ENCODE data around the gene INTS15. TPM values are rescaled to one million over a fixed set of nuclear protein-coding genes. Genes with fewer than 3 reads are reported as not detected.

Gene INTS15
- total and polyA plus RNA-seq, 7 experiments from 2014 or later: 29.7 to 69.1 (median 51.8) TPM

DNA sequence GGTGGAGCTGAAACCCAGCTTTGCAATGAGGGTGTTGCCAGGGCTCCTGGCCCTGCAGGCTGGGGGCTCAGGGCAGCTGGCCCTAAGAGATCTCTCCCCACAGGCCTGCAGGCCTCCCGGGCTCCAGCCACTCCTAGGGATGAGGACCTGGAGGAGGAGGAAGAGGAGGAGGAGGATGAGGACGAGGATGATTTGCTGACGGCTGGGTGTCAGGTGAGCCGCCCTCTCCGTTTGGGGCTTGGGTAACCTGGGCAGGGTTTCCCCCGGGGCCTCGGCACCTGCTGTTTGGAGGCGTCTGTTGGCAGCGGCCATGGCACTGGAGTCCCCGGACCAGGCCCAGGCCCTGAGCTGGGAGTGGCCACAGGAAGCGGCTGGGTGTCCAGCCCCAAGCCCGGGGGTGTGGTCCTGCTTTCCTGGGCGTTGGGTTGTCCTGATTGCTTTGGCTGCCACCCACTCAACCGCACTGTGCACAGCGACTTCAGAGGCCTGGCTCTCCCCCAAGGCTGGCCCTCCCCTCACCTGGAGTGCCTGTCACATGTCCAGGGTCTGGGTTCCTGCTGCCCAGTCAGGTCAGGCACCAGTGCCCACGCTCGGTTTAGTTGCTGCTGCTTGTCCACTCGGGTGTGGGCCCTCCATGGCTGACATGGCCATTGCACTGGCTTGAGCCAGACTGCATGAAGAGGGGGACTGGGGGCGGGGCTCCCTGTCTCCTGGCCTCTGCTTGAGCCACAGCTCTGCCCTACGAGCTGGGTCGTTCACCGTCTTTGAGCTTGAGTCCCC is 53.2 kb downstream of the INTS15 start:
- no peaks in the 10 kb centered on the region for H3K27me3 ChIP-seq (ENCODE audit: control insufficient read depth in 2 of 2, insufficient read depth in 2 of 2, low read length in 2 of 2)
- Mint-ChIP-seq H3K36me3 (peaks cover 0 to 76% (median 28%) of the 10 kb centered on the region in 5 donors), H3K27ac (no peak overlapping the region), H3K9me3 (no peaks in the 10 kb centered on the region), H3K27me3 (no peaks in the 10 kb centered on the region), H3K4me1 (peaks cover 20 to 28% (median 21%) of the 10 kb centered on the region in 7 donors), H3K4me3 (no peak overlapping the region)
- CTCF ChIA-PET: no interaction called here
- no peak for DNase-seq
- H3K4me3 ChIP-seq (ENCODE audit: low read length): no peak overlapping the region
- no peak overlapping the region for H3K27ac ChIP-seq (ENCODE audit: low read depth, low read length)
- peaks cover 6 to 13% of the 10 kb centered on the region in 2 donors for H3K4me1 ChIP-seq (ENCODE audit: control insufficient read depth in 2 of 2, insufficient read depth in 2 of 2, low read length in 2 of 2)
- POLR2A ChIA-PET: interaction anchor here (0.7 kb wide), 1 partner anchor 15 kb away, joined by 3 read pairs; no protein-coding TSS in a partner anchor
- peaks cover 0 to 84% (median 20%) of the 10 kb centered on the region in 3 experiments for H3K36me3 ChIP-seq (ENCODE audit: control insufficient read depth in 2 of 3, insufficient read depth in 3 of 3, low read length in 3 of 3)
- no peak for ATAC-seq
- intact Hi-C loops (cut with micrococcal nuclease): no loop called here
- no peaks in the 10 kb centered on the region for H3K9me3 ChIP-seq (ENCODE audit: control insufficient read depth in 2 of 3, low read length in 3 of 3)

DNA sequence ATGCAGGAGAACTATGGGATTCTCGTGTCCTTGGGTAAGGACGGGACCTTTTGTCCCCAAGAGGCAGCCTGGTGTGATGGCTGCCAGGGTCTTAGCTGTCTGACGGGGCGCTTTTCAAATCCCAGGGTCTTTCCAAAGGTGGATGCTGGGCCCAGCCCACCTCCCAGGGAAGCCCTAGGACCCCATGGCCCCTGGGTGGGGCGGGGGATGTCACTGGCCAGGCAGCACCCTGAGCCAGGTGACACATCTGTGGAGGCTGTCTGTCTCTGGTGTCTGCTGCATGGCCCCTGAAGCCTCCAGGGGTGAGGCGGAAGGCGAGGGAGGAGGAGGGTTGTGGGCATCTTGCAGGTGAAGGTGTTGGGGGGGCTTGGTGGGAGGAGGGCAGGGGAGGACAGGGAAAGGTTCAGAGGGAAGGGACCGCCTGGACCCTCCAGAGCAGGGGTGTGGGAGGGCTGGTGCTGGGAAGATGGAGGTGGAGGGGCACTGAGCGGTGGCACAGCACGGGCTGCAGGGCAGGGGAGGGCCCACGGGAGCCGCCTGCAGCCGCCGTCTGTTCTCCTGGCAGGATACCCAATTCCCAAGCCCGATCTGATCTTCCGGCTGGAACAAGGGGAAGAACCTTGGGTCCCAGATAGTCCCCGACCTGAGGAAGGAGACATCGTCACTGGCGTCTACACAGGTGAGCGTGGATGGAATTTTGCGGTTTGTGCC is 54.2 kb downstream of the INTS15 start:
- Histone ChIP-seq H3K4me1 (ENCODE audit: control insufficient read depth in 2 of 2, insufficient read depth in 2 of 2, low read length in 2 of 2) (peaks cover 0 to 3% of the 10 kb centered on the region in 2 donors), H3K9me3 (ENCODE audit: control insufficient read depth in 2 of 3, low read length in 3 of 3) (peaks cover 0 to under 1% (median 0%) of the 10 kb centered on the region in 3 experiments), H3K4me3 (ENCODE audit: low read length) (no peak overlapping the region), H3K27me3 (ENCODE audit: control insufficient read depth in 2 of 2, insufficient read depth in 2 of 2, low read length in 2 of 2) (no peaks in the 10 kb centered on the region), H3K27ac (ENCODE audit: low read depth, low read length) (no peak overlapping the region), H3K36me3 (ENCODE audit: control insufficient read depth in 2 of 3, insufficient read depth in 3 of 3, low read length in 3 of 3) (peaks cover 0 to 94% (median 20%) of the 10 kb centered on the region in 3 experiments)
- Mint-ChIP-seq H3K27me3 (no peaks in the 10 kb centered on the region), H3K9me3 (peaks cover 0 to under 1% (median 0%) of the 10 kb centered on the region in 11 donors), H3K4me3 (no peak overlapping the region), H3K36me3 (peaks cover 0 to 80% (median 28%) of the 10 kb centered on the region in 5 donors), H3K4me1 (peaks cover 10 to 18% (median 12%) of the 10 kb centered on the region in 7 donors), H3K27ac (peak overlapping the region in 1 of 9 donors; percentile 60)
- ATAC-seq (no peak), DNase-seq (no peak)
- intact Hi-C loops (cut with micrococcal nuclease): no loop called here
- POLR2A ChIA-PET: interaction anchor here (0.7 kb wide), 1 partner anchor 1675 kb away, joined by 3 read pairs; no protein-coding TSS in a partner anchor
- CTCF ChIA-PET: no interaction called here

DNA sequence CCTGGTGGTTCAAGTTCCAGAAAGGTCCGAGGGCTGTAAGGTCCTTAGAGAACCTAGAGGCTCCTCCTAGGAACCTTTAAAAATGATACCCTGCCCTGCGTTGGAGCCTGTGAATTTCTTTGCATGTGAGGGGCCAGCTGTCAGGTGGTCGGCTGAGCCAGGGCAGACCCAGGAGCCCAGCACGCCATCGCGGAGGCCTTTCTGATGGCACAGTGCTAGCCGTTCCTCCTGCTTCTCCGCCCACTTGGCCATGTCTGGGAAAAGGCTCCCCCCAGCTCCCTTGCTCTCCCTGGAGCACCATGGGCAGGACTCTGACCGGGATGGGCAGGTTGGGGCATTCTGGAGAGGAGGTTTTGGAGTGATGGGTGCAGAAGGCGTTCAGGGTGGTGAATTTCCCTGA is 54.9 kb downstream of the INTS15 start:
- DNase-seq: no peak
- H3K36me3 Mint-ChIP-seq: peaks cover 0 to 75% (median 24%) of the 10 kb centered on the region in 5 donors
- Histone ChIP-seq H3K36me3 (ENCODE audit: control insufficient read depth in 2 of 3, insufficient read depth in 3 of 3, low read length in 3 of 3) (peaks cover 0 to 96% (median 24%) of the 10 kb centered on the region in 3 experiments), H3K4me3 (ENCODE audit: low read length) (no peak overlapping the region), H3K27ac (ENCODE audit: low read depth, low read length) (no peak overlapping the region), H3K27me3 (ENCODE audit: control insufficient read depth in 2 of 2, insufficient read depth in 2 of 2, low read length in 2 of 2) (no peaks in the 10 kb centered on the region), H3K9me3 (ENCODE audit: control insufficient read depth in 2 of 3, low read length in 3 of 3) (peaks cover 0 to 7% (median 0%) of the 10 kb centered on the region in 3 experiments), H3K4me1 (ENCODE audit: control insufficient read depth in 2 of 2, insufficient read depth in 2 of 2, low read length in 2 of 2) (no peaks in the 10 kb centered on the region)
- ChIA-PET POLR2A (interaction anchor here (0.7 kb wide), 1 partner anchor 1676 kb away, joined by 3 read pairs; no protein-coding TSS in a partner anchor), CTCF (no interaction called here)
- H3K27me3 Mint-ChIP-seq: no peaks in the 10 kb centered on the region
- no peak for ATAC-seq
- H3K9me3 Mint-ChIP-seq: peaks cover 0 to 1% (median 0%) of the 10 kb centered on the region in 11 donors
- peaks cover 5 to 11% (median 6%) of the 10 kb centered on the region in 7 donors for H3K4me1 Mint-ChIP-seq
- intact Hi-C loops (cut with micrococcal nuclease): no loop called here
- H3K4me3 Mint-ChIP-seq: no peak overlapping the region
- no peak overlapping the region for H3K27ac Mint-ChIP-seq

DNA sequence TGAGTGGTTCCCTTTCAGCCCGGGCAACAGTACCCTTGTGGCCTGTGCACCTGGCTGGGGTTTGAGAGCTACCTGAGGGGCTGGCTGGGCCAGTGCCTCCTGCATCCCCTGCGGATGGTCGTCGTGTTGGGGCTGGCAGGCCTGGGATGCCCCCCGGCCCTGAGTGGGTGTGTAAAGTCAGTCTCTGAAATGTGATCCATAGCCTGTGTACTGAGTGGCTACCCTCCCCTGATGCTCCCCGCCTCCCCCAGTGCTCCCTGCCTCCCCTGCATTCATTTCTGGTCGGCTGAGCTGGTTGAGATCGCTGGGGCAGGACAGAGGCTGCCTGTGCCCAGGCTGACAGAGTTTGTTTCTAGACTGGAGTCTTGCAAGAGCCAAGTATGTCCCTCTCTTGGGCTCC is 56.6 kb downstream of the INTS15 start:
- peaks cover 9 to 79% (median 31%) of the 10 kb centered on the region in 5 donors for H3K36me3 Mint-ChIP-seq
- peak overlapping the region in 1 of 9 donors; percentile 56 for H3K27ac Mint-ChIP-seq
- intact Hi-C loops (cut with micrococcal nuclease): no loop called here
- Histone ChIP-seq H3K36me3 (ENCODE audit: control insufficient read depth in 2 of 3, insufficient read depth in 3 of 3, low read length in 3 of 3) (peaks cover 0 to 96% (median 24%) of the 10 kb centered on the region in 3 experiments), H3K9me3 (ENCODE audit: control insufficient read depth in 2 of 3, low read length in 3 of 3) (peaks cover 0 to 19% (median 0%) of the 10 kb centered on the region in 3 experiments), H3K27me3 (ENCODE audit: control insufficient read depth in 2 of 2, insufficient read depth in 2 of 2, low read length in 2 of 2) (no peaks in the 10 kb centered on the region), H3K4me3 (ENCODE audit: low read length) (no peak overlapping the region), H3K4me1 (ENCODE audit: control insufficient read depth in 2 of 2, insufficient read depth in 2 of 2, low read length in 2 of 2) (no peaks in the 10 kb centered on the region), H3K27ac (ENCODE audit: low read depth, low read length) (no peak overlapping the region)
- no peak overlapping the region for H3K4me3 Mint-ChIP-seq
- ChIA-PET POLR2A (no interaction called here), CTCF (no interaction called here)
- DNase-seq: no peak
- H3K4me1 Mint-ChIP-seq: peaks cover 0 to 5% (median 0%) of the 10 kb centered on the region in 7 donors
- peaks cover 0 to 13% (median 6%) of the 10 kb centered on the region in 11 donors for H3K9me3 Mint-ChIP-seq
- no peak for ATAC-seq
- no peaks in the 10 kb centered on the region for H3K27me3 Mint-ChIP-seq

DNA sequence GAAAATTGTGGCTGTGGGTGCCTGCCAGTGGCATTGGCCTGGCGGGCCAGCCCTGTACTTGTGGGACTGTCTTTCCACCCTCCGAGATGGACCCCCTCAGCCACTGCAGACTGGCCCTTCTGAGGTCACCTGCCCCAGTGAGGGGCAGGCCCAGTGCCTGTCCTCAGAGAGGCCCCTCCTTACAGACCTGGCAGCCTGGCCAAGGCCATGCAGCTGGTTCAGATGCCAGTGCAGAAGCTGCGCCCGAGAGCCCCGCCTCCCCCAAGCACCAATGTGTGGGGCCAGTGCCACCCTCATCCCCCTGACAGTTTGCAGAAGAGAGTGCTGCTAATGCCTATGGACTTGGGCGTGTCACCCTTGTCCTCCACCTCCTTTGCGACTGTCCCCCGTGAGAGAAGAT is 57.3 kb downstream of the INTS15 start:
- ChIA-PET CTCF (no interaction called here), POLR2A (no interaction called here)
- DNase-seq (no peak), ATAC-seq (no peak)
- Histone ChIP-seq H3K36me3 (ENCODE audit: control insufficient read depth in 2 of 3, insufficient read depth in 3 of 3, low read length in 3 of 3) (peaks cover 0 to 96% (median 24%) of the 10 kb centered on the region in 3 experiments), H3K9me3 (ENCODE audit: control insufficient read depth in 2 of 3, low read length in 3 of 3) (peaks cover 0 to 19% (median 3%) of the 10 kb centered on the region in 3 experiments), H3K27me3 (ENCODE audit: control insufficient read depth in 2 of 2, insufficient read depth in 2 of 2, low read length in 2 of 2) (no peaks in the 10 kb centered on the region), H3K27ac (ENCODE audit: low read depth, low read length) (no peak overlapping the region), H3K4me3 (ENCODE audit: low read length) (no peak overlapping the region), H3K4me1 (ENCODE audit: control insufficient read depth in 2 of 2, insufficient read depth in 2 of 2, low read length in 2 of 2) (no peaks in the 10 kb centered on the region)
- no peaks in the 10 kb centered on the region for H3K27me3 Mint-ChIP-seq
- H3K9me3 Mint-ChIP-seq: peaks cover 0 to 13% (median 6%) of the 10 kb centered on the region in 11 donors
- intact Hi-C loops (cut with micrococcal nuclease): no loop called here
- peaks cover 9 to 79% (median 27%) of the 10 kb centered on the region in 5 donors for H3K36me3 Mint-ChIP-seq
- H3K27ac Mint-ChIP-seq: peak overlapping the region in 2 of 9 donors; percentile 19 to 56
- H3K4me3 Mint-ChIP-seq: no peak overlapping the region
- peaks cover 0 to 2% (median 0%) of the 10 kb centered on the region in 7 donors for H3K4me1 Mint-ChIP-seq

DNA sequence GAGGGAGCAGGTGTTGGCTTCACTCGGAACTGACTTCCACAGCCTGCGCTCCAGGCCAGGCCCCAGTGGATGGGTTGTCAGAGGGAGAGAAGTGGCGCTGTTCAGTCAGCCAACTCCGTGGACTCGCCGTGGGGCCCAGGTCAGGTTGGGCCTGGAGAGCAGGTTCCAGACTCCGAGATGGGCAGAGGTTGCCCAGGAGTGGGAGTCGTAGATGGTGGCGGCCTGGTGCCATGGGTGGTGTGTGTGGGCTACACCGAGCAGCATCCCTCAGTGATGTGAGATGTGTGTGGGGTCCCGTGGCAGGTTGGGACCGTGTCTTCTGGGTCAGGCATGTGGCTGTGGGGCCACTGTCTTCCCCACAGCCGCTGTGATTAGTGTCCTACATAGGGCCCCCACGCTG is 57.7 kb downstream of the INTS15 start:
- H3K4me1 Mint-ChIP-seq: peaks cover 0 to under 1% (median 0%) of the 10 kb centered on the region in 7 donors

More for the DNA sequence above, 57.7 kb downstream of the INTS15 start:
- DNase-seq (no peak), ATAC-seq (peak; percentile 13)
- Mint-ChIP-seq H3K27ac (no peak overlapping the region), H3K9me3 (peaks cover 0 to 13% (median 6%) of the 10 kb centered on the region in 11 donors), H3K27me3 (no peaks in the 10 kb centered on the region), H3K4me3 (no peak overlapping the region), H3K36me3 (peaks cover 9 to 75% (median 29%) of the 10 kb centered on the region in 5 donors)
- Histone ChIP-seq H3K27ac (ENCODE audit: low read depth, low read length) (no peak overlapping the region), H3K27me3 (ENCODE audit: control insufficient read depth in 2 of 2, insufficient read depth in 2 of 2, low read length in 2 of 2) (no peaks in the 10 kb centered on the region), H3K4me1 (ENCODE audit: control insufficient read depth in 2 of 2, insufficient read depth in 2 of 2, low read length in 2 of 2) (no peaks in the 10 kb centered on the region), H3K36me3 (ENCODE audit: control insufficient read depth in 2 of 3, insufficient read depth in 3 of 3, low read length in 3 of 3) (peaks cover 0 to 96% (median 24%) of the 10 kb centered on the region in 3 experiments), H3K4me3 (ENCODE audit: low read length) (no peak overlapping the region), H3K9me3 (ENCODE audit: control insufficient read depth in 2 of 3, low read length in 3 of 3) (peaks cover 0 to 19% (median 5%) of the 10 kb centered on the region in 3 experiments)
- ChIA-PET POLR2A (no interaction called here), CTCF (no interaction called here)
- intact Hi-C loops (cut with micrococcal nuclease): no loop called here

Data from naive thymus-derived CD4-positive, alpha-beta T cell (primary cell).